IPS DF 19.7 (cell line): Measurements from ENCODE around the gene BRD2.
A peak's percentile ranks its signal among the peaks of the same experiment; 100 is the strongest.

Source experiments
- DNase-seq: peaks from one replicate; pipeline ENCODE4 v3.0.0-alpha.2; 2013; ENCODE audit warnings: low read depth, low spot score

Gene BRD2

GRCh38 chr6:32993363-32993973 is 25.1 kb downstream of the BRD2 start:
- DNase-seq, result no peak

DNA sequence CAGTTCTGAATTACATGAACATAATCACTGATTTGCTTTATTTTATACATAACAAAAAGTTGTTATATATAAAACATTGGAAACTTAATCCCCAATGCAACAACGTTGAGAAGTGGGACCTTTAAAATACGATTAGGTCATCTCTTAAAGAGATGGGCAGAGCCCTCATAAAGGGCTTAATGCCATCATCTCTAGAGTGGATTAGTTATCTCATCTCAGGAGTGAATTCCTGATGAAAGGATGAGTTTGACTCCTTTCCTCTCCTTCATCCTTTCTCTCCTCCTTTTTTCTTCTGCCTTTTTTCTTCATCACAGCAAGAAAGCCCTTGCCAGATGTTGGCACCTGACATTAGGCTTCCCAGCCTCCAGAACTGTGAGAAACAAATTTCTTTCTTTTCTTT is 27.1 kb downstream of the BRD2 start:
- DNase-seq, result no peak

DNA sequence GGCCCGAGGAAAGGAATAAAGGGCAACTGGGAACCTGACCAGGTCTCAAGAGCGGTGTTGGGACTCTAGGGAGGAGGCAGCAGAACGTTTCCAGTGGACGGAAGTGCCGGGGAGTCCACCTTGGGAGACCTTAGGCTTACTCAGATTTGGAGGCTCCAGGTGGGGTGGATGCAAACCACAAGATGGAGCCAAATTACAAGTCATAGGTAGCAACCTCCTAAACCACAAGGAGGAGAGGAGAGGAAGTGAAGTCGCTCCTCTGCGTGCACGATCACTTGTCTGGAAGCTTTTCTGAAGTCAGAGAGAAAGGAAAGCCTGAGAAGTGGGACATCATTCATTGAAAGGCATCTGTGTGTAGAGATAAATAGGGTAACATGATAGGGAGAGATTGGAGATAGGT is 31.7 kb downstream of the BRD2 start:
- peak; percentile 65 for DNase-seq

DNA sequence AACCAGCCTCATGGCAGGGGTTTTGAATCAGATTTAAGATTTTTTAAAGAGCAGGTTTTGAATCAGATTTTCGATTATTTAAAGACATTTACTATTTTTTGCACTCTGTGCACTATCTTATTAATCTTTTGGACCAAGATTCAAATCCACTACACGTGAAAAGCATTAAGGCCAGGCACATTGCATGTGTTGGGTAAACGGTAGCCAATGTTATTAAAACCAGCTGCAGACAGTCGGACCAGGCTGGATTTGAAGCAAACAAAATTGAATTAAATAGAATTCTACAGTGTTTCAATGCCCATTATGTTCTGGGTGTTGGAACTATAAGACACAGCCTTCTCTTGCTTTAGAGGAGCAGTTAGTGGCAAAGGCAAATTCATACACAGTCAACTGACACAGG is 33.3 kb downstream of the BRD2 start:
- DNase-seq, result no peak

DNA sequence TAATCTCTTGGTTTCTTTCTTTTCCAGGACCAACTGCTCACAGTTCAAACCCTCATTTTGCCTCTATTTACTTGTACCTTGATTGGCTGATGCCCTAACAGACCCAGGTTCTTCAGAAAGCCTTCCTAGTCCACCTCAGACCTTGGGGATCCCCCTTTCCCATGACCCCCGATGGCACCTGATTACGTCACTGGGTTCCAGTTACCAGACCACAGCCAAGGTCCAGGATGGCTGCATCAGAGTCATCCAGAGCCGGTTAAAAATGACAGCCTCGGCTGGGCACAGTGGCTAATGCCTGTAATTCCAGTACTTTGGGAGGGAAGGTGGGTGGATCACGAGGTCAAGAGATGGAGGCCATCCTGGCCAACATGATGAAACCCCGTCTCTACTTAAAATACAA is 36.5 kb downstream of the BRD2 start:
- no peak for DNase-seq

DNA sequence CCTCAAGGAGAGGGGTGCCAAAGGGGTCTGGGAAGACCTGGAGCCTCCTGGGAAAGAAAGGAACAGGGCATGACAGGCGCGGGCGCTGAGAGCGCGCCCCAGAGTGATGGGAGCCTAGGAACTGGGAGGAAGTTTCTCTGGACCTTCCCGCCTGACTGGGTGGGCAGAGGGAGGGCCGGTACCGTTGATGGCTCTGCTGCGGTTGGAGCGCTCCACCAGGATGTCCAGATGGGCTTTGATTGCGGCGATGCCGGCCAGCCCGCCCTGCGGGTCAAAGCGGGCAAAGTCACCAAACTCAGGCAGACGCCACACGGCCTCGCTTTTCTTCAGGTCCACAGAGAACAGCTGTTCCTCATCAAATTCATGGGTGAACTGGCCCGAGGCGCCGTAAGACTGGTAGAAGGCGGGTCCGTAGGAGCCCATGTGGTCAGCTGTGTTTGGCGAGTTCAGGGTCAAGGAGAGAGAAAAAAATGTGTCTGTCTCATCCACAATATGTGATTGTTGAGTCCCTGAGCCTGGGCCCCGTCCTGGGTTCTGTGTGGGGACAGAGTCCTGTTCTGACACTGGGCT is 39.5 kb downstream of the BRD2 start:
- no peak for DNase-seq

DNA sequence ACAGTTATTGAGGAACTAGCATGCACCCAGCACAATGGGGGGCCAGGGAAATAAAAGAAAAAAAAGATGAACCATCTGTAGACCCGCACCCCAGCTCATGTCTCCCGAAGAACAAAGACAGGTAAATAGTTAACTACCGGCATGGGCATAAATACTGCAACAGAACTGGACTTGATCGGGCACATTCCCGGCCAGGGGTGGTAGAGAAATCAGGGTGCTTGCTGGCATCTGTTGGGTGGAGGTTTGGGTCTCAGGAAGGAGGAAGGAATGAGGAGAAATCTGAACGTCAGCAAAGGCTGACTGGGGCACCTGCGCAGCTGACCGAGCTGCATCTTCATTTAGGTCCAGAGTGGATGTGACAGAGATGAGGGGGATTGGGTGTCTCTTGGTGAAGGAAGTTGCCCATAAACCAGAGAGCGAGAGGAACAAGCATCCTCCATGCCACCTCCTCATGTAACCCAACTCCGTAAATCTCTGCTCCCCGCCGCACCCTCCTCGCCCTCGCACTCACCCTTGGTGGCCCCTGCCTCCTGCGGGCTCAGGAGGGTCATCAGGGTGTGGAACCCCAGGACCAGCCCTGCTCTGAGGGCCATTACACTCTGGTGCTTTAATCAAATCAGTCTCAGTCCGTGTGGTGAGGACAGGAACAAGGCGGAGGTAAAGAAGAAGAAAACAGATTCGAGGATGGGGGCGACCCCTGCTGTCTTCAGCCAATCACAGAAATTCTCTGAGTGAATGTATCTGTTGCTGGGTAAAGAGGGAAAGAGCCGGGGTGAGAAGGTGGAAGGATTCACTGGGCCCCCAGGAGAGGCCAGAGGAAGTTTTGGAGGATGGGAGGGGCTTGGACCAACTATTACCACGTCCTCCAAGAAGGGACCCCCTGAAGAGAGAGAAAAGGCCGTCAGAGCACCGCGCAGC is 40.8 kb downstream of the BRD2 start, which contains the start of gene HLA-DOA:
Gene HLA-DOA, minus strand, starts transcription at position 648 of the 918 bp plus-strand sequence.
- DNase-seq, result peak; percentile 90

DNA sequence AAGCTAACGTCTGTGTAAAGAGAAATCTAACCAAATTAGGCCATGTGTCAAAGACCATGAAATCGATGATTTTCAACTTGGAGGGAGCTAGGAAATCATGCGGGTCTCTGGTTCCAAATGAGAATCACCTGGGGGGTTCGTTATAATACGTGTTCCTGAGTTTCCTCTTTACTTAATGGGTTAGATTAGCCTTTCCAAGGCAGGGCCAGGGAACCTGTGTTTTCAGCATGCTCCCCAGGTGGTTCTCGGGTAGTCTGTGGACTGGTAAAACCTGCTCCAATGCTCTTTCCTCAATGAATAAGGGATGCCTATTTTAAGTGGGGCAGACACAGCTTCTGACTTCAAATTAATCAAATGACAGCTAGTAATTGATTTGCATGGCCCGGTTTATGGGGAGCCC is 42.0 kb downstream of the BRD2 start:
- DNase-seq, result peak; percentile 33

DNA sequence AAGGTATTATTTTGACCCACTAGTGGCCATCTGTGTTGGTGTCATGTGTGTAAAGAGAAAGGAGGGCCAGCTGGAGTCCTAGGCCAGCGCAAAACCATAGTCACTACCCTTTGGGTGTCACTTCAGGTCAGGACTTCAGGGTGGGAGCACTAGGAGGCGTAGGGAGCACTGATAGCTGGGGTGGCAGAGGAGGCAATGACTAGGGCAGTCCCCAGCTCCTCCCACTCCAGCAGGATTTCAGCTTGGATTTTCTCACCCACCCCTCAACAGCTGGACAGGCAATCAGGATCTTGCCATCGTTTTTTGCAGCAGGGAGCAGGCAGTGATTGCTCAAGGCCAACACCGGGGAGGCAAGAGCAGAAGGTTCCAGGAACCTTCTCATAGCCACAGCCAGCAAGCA is 45.2 kb downstream of the BRD2 start:
- no peak for DNase-seq

DNA sequence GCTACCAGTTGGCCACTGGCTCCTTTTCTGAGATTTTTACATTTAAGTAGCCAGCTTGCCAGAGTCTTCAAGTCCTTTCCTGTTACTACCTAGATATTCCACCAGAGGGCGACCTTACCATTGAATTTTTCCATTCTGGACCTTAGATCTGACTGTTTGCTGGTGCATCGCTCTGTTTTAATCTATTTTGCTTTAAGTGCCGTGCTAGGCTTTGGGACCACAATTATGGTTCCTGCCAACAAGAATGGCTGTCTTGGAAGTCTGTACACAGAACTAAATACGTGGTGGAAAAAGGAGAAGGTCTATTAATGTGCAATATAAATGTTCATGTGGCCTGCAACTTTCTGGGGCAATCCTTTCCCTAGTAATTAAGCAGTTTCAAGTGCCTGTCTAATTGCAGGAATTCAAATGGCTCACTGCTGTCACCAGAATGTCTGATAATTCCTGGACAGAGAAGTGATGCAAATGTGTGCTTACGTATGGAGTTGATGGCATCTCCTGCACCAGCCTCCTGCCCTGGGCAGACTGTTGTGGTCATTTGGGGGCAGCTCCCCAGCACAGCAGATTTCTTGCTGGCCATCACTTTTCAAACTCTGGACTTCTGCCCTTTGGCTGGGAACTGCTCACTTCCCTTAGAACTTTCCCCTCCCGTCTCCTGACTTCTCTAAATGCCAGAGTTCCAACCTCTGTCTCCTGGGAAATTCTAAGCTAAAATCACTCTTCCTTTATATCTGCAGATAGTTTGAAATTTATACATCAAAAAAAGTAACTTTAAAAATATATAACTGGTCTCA is 46.6 kb downstream of the BRD2 start:
- peak; percentile 48 for DNase-seq

DNA sequence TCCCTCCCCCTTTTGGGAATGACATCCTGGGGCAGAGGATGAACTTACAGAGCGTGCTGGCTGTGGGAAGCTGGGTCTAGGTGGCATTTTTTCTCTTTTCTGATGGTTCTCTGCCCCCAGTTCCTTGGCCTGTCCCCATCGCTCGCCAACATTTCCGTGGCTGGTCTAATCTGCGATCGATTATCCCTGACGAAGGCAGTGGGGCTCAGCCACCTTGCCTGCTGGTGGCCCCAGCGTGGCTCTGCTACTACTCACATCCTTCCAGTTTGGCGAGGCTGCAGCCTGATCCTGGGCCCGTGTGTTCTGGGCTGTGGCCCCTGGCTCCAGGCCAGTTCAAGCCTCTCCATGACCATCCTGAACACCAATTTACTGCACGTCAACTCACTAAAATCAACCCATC is 47.4 kb downstream of the BRD2 start:
- DNase-seq, result no peak

- no peak for DNase-seq
These were observed 48.6 kb downstream of the BRD2 start for GRCh38 chr6:33017018-33017417.

DNA sequence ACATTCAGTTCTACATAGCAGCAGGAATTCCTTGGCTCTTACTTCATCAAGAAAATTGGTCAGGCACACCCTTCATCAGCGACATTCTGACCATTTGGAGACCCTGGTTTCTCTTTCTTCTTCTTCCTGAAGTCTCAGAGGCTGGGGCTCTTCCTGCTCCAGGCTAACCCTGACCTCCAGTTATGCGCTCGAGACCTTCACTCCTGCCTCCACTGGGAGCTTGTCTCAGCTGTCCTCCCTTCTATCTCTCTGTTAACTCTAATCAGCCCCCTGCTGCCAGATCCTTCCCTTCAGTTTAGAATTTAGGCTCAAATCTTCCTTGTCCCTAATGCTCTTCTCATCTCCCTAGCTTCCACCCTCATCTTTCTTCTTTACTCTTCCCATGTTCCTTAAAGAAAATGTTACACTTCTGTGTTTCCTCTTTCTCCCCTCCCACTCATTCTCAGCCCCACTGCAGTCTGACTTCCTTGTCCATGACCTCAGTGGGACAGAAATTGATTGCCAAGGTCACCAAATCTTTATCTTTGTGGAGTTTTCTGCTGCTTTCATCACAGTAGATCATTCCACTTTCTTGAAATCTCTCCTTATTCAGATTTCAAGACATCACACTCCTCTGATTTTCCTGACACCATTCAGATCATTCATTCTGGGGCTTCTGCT is 49.4 kb downstream of the BRD2 start:
- DNase-seq, result no peak

DNA sequence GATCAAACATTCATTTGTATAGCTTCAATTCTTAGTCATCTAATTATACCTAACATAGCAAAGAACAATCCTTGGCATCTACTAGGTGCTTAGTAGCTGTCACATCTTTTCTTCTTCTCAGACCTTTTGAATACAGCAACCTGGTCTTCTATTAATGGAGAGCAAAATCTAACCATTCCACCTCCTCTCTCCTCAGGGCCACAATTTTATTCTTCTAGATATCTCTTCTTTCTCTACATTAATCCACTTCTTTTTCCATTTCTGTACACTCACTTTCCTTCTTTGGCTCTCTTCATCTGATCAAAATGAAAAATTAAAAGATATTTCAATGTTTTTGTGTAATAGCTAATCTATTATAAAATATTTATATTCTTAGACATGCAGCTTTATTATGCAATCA is 50.0 kb downstream of the BRD2 start:
- no peak for DNase-seq

GRCh38 chr6:33018904-33019303 is 50.5 kb downstream of the BRD2 start:
- no peak for DNase-seq

DNA sequence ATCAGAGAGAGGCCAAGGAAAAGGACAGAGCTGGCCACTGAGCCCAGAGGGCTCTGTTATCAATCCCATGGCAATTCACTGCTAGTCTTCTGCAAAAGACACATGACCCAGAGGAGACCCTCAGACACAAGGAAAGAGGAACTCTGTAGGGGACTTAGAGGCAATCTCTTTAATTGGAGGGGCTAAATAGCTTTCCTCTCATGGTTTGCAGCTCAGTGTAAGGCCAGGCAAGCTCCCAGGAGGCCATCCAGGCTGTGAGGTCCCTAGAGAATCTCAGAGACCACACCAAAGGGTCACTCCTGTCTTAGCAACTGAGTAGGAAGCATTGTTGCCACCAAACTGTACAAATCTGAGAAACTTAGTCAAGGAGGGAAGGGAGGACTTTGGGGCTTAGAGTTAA is 51.0 kb downstream of the BRD2 start:
- DNase-seq, result no peak

DNA sequence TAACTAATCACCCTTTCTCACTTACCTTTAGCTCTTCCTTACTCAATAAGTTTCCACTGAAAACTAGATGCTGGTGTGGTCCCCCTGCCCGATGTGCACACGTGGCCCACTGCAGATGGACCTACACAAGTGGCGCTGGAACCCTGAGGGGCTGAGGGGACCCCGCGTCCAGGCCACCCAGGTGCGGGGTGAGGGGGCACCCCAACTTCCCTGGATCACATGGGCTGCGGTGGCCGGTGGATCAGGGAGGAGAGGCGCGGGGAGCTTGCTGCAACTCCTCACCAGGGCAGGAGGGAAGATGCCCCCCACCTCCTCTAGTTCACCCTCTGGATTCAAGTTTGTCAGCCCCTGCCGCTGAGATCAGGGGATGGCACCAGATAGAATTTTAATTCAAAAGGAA is 53.5 kb downstream of the BRD2 start:
- DNase-seq, result no peak

- DNase-seq, result no peak
These were observed 55.1 kb downstream of the BRD2 start for GRCh38 chr6:33023536-33023935.

GRCh38 chr6:33024521-33024920 is 56.1 kb downstream of the BRD2 start:
- DNase-seq, result no peak

- no peak for DNase-seq
These were observed 59.9 kb downstream of the BRD2 start for GRCh38 chr6:33028220-33028849.
